ENCODE data around the gene TMCC3. TPM values are rescaled to one million over a fixed set of nuclear protein-coding genes. Genes with fewer than 3 reads are reported as not detected.

The TMCC3 gene
- total and polyA plus RNA-seq, 9 of the 15 experiments (the other 6 are each of a cell fraction or from before 2014, with no cell fraction given), result not detected

DNA sequence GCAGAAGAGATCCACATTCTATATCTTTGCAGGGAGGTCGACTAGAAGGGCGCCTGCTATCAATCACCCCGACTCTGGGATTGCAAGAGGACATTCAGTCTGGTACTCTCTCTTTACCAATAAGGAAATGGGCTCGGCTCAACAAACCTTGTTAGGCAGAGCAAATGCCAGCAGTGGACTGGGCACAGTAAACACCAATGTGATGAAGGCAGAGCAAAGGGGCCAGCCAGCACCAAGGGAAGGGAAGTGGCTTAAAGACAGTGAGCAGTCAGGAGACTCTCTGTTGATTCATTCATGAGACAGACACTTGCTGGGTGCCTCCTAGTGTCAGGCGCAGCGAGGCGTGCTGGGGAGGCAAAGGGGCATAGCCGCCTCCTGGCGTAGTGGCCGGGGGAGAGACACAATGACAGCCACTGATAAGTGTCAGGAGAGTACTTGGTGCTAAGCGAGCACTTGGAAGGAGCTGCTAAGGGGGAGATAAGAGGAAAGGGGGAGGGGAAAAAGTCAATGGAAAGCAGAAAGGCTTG lies 34.1 kb downstream of the TMCC3 start (continued):
- TF ChIP-seq, protein P1, sequence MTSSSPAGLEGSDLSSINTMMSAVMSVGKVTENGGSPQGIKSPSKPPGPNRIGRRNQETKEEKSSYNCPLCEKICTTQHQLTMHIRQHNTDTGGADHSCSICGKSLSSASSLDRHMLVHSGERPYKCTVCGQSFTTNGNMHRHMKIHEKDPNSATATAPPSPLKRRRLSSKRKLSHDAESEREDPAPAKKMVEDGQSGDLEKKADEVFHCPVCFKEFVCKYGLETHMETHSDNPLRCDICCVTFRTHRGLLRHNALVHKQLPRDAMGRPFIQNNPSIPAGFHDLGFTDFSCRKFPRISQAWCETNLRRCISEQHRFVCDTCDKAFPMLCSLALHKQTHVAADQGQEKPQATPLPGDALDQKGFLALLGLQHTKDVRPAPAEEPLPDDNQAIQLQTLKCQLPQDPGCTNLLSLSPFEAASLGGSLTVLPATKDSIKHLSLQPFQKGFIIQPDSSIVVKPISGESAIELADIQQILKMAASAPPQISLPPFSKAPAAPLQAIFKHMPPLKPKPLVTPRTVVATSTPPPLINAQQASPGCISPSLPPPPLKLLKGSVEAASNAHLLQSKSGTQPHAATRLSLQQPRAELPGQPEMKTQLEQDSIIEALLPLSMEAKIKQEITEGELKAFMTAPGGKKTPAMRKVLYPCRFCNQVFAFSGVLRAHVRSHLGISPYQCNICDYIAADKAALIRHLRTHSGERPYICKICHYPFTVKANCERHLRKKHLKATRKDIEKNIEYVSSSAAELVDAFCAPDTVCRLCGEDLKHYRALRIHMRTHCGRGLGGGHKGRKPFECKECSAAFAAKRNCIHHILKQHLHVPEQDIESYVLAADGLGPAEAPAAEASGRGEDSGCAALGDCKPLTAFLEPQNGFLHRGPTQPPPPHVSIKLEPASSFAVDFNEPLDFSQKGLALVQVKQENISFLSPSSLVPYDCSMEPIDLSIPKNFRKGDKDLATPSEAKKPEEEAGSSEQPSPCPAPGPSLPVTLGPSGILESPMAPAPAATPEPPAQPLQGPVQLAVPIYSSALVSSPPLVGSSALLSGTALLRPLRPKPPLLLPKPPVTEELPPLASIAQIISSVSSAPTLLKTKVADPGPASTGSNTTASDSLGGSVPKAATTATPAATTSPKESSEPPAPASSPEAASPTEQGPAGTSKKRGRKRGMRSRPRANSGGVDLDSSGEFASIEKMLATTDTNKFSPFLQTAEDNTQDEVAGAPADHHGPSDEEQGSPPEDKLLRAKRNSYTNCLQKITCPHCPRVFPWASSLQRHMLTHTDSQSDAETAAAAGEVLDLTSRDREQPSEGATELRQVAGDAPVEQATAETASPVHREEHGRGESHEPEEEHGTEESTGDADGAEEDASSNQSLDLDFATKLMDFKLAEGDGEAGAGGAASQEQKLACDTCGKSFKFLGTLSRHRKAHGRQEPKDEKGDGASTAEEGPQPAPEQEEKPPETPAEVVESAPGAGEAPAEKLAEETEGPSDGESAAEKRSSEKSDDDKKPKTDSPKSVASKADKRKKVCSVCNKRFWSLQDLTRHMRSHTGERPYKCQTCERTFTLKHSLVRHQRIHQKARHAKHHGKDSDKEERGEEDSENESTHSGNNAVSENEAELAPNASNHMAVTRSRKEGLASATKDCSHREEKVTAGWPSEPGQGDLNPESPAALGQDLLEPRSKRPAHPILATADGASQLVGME (CRISPR knock-in tag; IDR thresholded peaks at IDR 0.05), result no peak
- TF ChIP-seq NFATC3 (IDR thresholded peaks at IDR 0.05), result no peak
- no peak for TF ChIP-seq POLR2B (IDR thresholded peaks at IDR 0.05; ENCODE audit: low read depth, partially characterized antibody)
- TF ChIP-seq ZNF717 (CRISPR knock-in tag; IDR thresholded peaks at IDR 0.05), result no peak
- TF ChIP-seq ZC3H4 (CRISPR knock-in tag; IDR thresholded peaks at IDR 0.05; ENCODE audit: borderline replicate concordance), result no peak
- no peak for TF ChIP-seq ZNF239 (CRISPR knock-in tag; IDR thresholded peaks at IDR 0.05)
- TF ChIP-seq ZNF740 (CRISPR knock-in tag; IDR thresholded peaks at IDR 0.05), result no peak
- TF ChIP-seq ZNF740 (tag; IDR thresholded peaks at IDR 0.05), result no peak
- no peak for TF ChIP-seq ZNF778 (CRISPR knock-in tag; IDR thresholded peaks at IDR 0.05)
- TF ChIP-seq KLF13 (tag; IDR thresholded peaks at IDR 0.05; ENCODE audit: borderline replicate concordance, low read depth), result no peak
- TF ChIP-seq SFPQ (IDR thresholded peaks at IDR 0.05; ENCODE audit: low read depth, low read length), result no peak
- TF ChIP-seq CAMTA2 (CRISPR knock-in tag; conservative IDR thresholded peaks at IDR 0.05), result no peak
- TF ChIP-seq, protein P2, sequence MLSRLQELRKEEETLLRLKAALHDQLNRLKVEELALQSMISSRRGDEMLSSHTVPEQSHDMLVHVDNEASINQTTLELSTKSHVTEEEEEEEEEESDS (CRISPR knock-in tag; IDR thresholded peaks at IDR 0.05), result no peak
- no peak for TF ChIP-seq ZNF445 (CRISPR knock-in tag; IDR thresholded peaks at IDR 0.05; ENCODE audit: low read depth)
- TF ChIP-seq, protein P3, sequence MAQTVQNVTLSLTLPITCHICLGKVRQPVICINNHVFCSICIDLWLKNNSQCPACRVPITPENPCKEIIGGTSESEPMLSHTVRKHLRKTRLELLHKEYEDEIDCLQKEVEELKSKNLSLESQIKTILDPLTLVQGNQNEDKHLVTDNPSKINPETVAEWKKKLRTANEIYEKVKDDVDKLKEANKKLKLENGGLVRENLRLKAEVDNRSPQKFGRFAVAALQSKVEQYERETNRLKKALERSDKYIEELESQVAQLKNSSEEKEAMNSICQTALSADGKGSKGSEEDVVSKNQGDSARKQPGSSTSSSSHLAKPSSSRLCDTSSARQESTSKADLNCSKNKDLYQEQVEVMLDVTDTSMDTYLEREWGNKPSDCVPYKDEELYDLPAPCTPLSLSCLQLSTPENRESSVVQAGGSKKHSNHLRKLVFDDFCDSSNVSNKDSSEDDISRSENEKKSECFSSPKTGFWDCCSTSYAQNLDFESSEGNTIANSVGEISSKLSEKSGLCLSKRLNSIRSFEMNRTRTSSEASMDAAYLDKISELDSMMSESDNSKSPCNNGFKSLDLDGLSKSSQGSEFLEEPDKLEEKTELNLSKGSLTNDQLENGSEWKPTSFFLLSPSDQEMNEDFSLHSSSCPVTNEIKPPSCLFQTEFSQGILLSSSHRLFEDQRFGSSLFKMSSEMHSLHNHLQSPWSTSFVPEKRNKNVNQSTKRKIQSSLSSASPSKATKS (CRISPR knock-in tag; IDR thresholded peaks at IDR 0.05), result no peak
- no peak for TF ChIP-seq RFX7 (CRISPR knock-in tag; IDR thresholded peaks at IDR 0.05)
- peak; percentile 85 for TF ChIP-seq TRIM28 (IDR thresholded peaks at IDR 0.05)
- no peak for TF ChIP-seq NUFIP1 (IDR thresholded peaks at IDR 0.05; ENCODE audit: partially characterized antibody)
- TF ChIP-seq LEF1 (IDR thresholded peaks at IDR 0.05), result no peak

All from K562 (cell line).